Spleen (tissue), 11 donors: ENCODE data around the gene C1orf198. TPM values are rescaled to one million over a fixed set of nuclear protein-coding genes. Genes with fewer than 3 reads are reported as not detected.
"Not testable (repeated sequence)": the region's sequence is repeated elsewhere in the genome, so short reads cannot be mapped to it uniquely, and the experiment has no call there.

Experiments
- DNase-seq: peaks from one replicate; pipeline ENCODE4 v3.0.0-alpha.2; 2020
- H3K27ac ChIP-seq, 8 donors: fragments of 200-600 bp; sonication (generic) in 7 of 8; 1 replicate in 4 of 8; 2 replicates in 4 of 8; pipeline versions ENCODE4 v1.5.0 to v1.8.0; 2016 to 2021; ENCODE audit warnings: inconsistent platforms in 4 of 8, mild to moderate bottlenecking in 4 of 8, moderate library complexity in 1 of 8
- H3K27me3 ChIP-seq, 7 donors: fragments of 200-600 bp; sonication (generic) in 6 of 7; replicated peaks in 1 of 7; 1 replicate in 4 of 7; 2 replicates in 3 of 7; pipeline versions ENCODE4 v1.5.0 to v1.8.0; 2016 to 2021; ENCODE audit warnings: inconsistent platforms in 3 of 7, mild to moderate bottlenecking in 1 of 7
- H3K36me3 ChIP-seq, 6 donors: fragments of 200-600 bp; sonication (generic) in 5 of 6; 1 replicate in 4 of 6; 2 replicates in 2 of 6; pipeline versions ENCODE4 v1.5.0 to v1.8.0; 2016 to 2021; ENCODE audit warnings: inconsistent platforms in 2 of 6
- H3K4me1 ChIP-seq, 6 donors: fragments of 200-600 bp; sonication (generic) in 5 of 6; 1 replicate in 3 of 6; 2 replicates in 3 of 6; pipeline versions ENCODE4 v1.5.0 to v1.8.0; 2016 to 2021; ENCODE audit warnings: inconsistent platforms in 3 of 6
- H3K4me3 ChIP-seq, 8 donors: fragments of 200-600 bp; sonication (generic) in 7 of 8; 1 replicate in 4 of 8; 2 replicates in 4 of 8; pipeline versions ENCODE4 v1.5.0 to v1.8.0; 2016 to 2021; ENCODE audit warnings: inconsistent platforms in 4 of 8, mild to moderate bottlenecking in 4 of 8, moderate library complexity in 2 of 8
- H3K9me3 ChIP-seq, 8 donors: fragments of 200-600 bp; sonication (generic) in 7 of 8; 1 replicate in 4 of 8; 2 replicates in 4 of 8; pipeline versions ENCODE4 v1.5.0 to v1.8.0; 2016 to 2021; ENCODE audit warnings: inconsistent platforms in 4 of 8
- POLR2A ChIP-seq, 3 donors: fragments of 450-650 bp; IDR thresholded peaks; one replicate each; pipeline ENCODE4 v1.5.1; 2017; ENCODE audit warnings: antibody characterized with exemption in 3 of 3, mild to moderate bottlenecking in 1 of 3
- POLR2AphosphoS5 ChIP-seq, 3 donors: sonication (generic); formaldehyde crosslinking; IDR thresholded peaks; one replicate each; pipeline ENCODE4 v1.5.1; 2017; ENCODE audit warnings: antibody characterized with exemption in 3 of 3
- WGBS, 5 donors: extraction: QIAGEN DNeasy Blood & Tissue Kit in 3 of 5; methylation state at CpG; one replicate each; pipeline versions ENCODE4 v1.1.5 to v1.1.7; 2013 to 2018; 5-methylcytosine and 5-hydroxymethylcytosine counted together
- intact Hi-C: fragments of 100-400 bp; cut with DNase I; formaldehyde crosslinking; loops from one replicate; pipeline ENCODE4 v1.15.0; 2023; ENCODE audit warnings: low total_unique reads
- polyA plus RNA-seq, 3 donors: library from polyadenylated mRNA; stranded (reverse); fragments of 200-250 nt; gene quantifications; one replicate each; pipeline ENCODE4 v1.2.1, GENCODE V29; 2013
- total RNA-seq, 7 donors: library from RNA; depleted of rRNA in 3 of 7; stranded (reverse); fragments of >200 nt in 3 of 7; fragmentation: NEBNext Ultra II Directional in 4 of 7; extraction: Animal tissue kit (Norgen Biotek cat#: 25700) in 4 of 7; gene quantifications; one replicate each; pipeline versions ENCODE4 v1.1.0 to v1.2.1, GENCODE V29; 2016 to 2021
- TF ChIP-seq, protein P1 (sequence below), 11 experiments: fragments of 200-600 bp in 7 of 11; fragments of 450-650 bp in 4 of 11; sonication (generic) in 4 of 11; IDR thresholded peaks in 8 of 11; conservative IDR thresholded peaks in 3 of 11; 1 replicate in 7 of 11; 2 replicates in 4 of 11; pipeline versions ENCODE4 v1.4.0 to v1.8.0; 2016 to 2021; ENCODE audit warnings: antibody characterized with exemption in 11 of 11, inconsistent platforms in 4 of 11, mild to moderate bottlenecking in 1 of 11
- donor health status: healthy with polysubstance abuse.
- donor health status: DM: no; HTN: no; CAD: no; lungs with moderate emphysema.
- donor health status: DM: no; HTN: no; CAD: no.
- donor health status: Bipolar disorder and iron deficiency.
- donor health status: healthy.
- donor health status: DM: no; HTN: no; CAD: no.
- donor health status: DM: yes; HTN: yes; CAD: no.

The C1orf198 gene
- total and polyA plus RNA-seq, 10 donors = 5.0 to 32.7 (median 18.4) TPM

- peak overlapping the region in 7 of 8 donors; percentile 30 to 52 (median 46) for H3K27ac ChIP-seq
- peaks cover 0 to 22% (median 0%) of the 10 kb centered on the region in 6 donors for H3K36me3 ChIP-seq
- WGBS, 5 donors = 60 to 79% (median 74%) methylated on average over 14 of the region's 14 CpGs
- no peak for DNase-seq
- H3K27me3 ChIP-seq = no peaks in the 10 kb centered on the region
- intact Hi-C loops = no loop called here
- TF ChIP-seq POLR2AphosphoS5 (IDR thresholded peaks at IDR 0.05) = peak in 2 of 3 donors; percentile 15 to 22
- TF ChIP-seq, protein P1, sequence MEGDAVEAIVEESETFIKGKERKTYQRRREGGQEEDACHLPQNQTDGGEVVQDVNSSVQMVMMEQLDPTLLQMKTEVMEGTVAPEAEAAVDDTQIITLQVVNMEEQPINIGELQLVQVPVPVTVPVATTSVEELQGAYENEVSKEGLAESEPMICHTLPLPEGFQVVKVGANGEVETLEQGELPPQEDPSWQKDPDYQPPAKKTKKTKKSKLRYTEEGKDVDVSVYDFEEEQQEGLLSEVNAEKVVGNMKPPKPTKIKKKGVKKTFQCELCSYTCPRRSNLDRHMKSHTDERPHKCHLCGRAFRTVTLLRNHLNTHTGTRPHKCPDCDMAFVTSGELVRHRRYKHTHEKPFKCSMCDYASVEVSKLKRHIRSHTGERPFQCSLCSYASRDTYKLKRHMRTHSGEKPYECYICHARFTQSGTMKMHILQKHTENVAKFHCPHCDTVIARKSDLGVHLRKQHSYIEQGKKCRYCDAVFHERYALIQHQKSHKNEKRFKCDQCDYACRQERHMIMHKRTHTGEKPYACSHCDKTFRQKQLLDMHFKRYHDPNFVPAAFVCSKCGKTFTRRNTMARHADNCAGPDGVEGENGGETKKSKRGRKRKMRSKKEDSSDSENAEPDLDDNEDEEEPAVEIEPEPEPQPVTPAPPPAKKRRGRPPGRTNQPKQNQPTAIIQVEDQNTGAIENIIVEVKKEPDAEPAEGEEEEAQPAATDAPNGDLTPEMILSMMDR (IDR thresholded peaks at IDR 0.05 in 8 of 11, conservative IDR thresholded peaks at IDR 0.05 in 3 of 11) = no peak
- H3K4me1 ChIP-seq = peaks cover 0 to 23% (median 6%) of the 10 kb centered on the region in 6 donors
- H3K9me3 ChIP-seq = peaks cover 0 to 6% (median 0%) of the 10 kb centered on the region in 8 donors
- H3K4me3 ChIP-seq = no peak overlapping the region
Observed at GRCh38 chr1:230849451-230850224, 18.7 kb downstream of the C1orf198 start.

GRCh38 chr1:230848235-230848634 lies 20.1 kb downstream of the C1orf198 start:
- Histone ChIP-seq H3K4me3 (no peak overlapping the region), H3K27ac (no peak overlapping the region), H3K4me1 (peaks cover 0 to 23% (median 6%) of the 10 kb centered on the region in 6 donors), H3K27me3 (no peaks in the 10 kb centered on the region), H3K36me3 (peaks cover 0 to 18% (median 2%) of the 10 kb centered on the region in 6 donors), H3K9me3 (peaks cover 0 to 6% (median 0%) of the 10 kb centered on the region in 8 donors)
- no peak for TF ChIP-seq POLR2A (IDR thresholded peaks at IDR 0.05)
- no peak for TF ChIP-seq POLR2AphosphoS5 (IDR thresholded peaks at IDR 0.05)
- TF ChIP-seq, protein P1 (IDR thresholded peaks at IDR 0.05 in 8 of 11, conservative IDR thresholded peaks at IDR 0.05 in 3 of 11) = no peak
- WGBS, 5 donors = 83 to 92% (median 90%) methylated on average over 3 of the region's 3 CpGs
- intact Hi-C loops = no loop called here
- no peak for DNase-seq

GRCh38 chr1:230845184-230845583 lies 23.1 kb downstream of the C1orf198 start:
- H3K27me3 ChIP-seq, DNase-seq, intact Hi-C loops, H3K4me3 ChIP-seq, H3K9me3 ChIP-seq, H3K27ac ChIP-seq, H3K4me1 ChIP-seq: not testable (repeated sequence)
- WGBS, 5 donors = 78 to 91% (median 85%) methylated on average over 7 of the region's 7 CpGs
- H3K36me3 ChIP-seq = peaks cover 0 to 36% (median 7%) of the 10 kb centered on the region in 6 donors
- peak in 1 of 3 donors; percentile 12 for TF ChIP-seq POLR2AphosphoS5 (IDR thresholded peaks at IDR 0.05)

DNA sequence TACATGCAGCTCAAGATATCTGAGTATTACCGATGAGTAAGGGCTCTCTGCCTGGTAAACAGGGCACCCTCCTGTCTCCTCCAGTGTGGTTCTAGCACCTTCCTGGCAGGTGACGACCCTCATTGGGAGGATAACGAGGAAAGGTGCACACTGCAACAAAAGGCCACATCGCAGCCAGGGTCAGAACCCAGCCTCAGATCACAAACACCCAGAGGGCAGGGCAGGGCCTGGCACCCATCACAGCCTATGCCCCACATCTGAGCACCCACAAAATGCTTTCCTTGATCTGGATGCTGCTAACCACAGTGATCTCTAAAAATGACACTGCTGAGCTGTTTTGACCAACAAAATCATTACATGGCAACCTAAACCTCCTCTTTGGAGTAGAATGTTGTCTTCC lies 23.8 kb downstream of the C1orf198 start:
- H3K36me3 ChIP-seq = peaks cover 0 to 37% (median 7%) of the 10 kb centered on the region in 6 donors
- H3K27ac ChIP-seq = no peak overlapping the region
- H3K27me3 ChIP-seq = no peaks in the 10 kb centered on the region
- intact Hi-C loops = no loop called here
- no peak overlapping the region for H3K4me3 ChIP-seq
- peaks cover 0 to 2% (median 0%) of the 10 kb centered on the region in 6 donors for H3K4me1 ChIP-seq
- DNase-seq = no peak
- H3K9me3 ChIP-seq = no peaks in the 10 kb centered on the region
- 88 to 98% (median 91%) methylated on average over 4 of the region's 4 CpGs for WGBS, 5 donors
- no peak for TF ChIP-seq POLR2A (IDR thresholded peaks at IDR 0.05)
- no peak for TF ChIP-seq POLR2AphosphoS5 (IDR thresholded peaks at IDR 0.05)
- TF ChIP-seq, protein P1 (IDR thresholded peaks at IDR 0.05 in 8 of 11, conservative IDR thresholded peaks at IDR 0.05 in 3 of 11) = no peak
